ENCODE data around the gene KMT2E. TPM values are rescaled to one million over a fixed set of nuclear protein-coding genes. Genes with fewer than 3 reads are reported as not detected.

KMT2E gene
- total RNA-seq, 4 donors from 2014 or later, result 93.9 to 208 (median 118) TPM

- TF ChIP-seq CTCF (IDR thresholded peaks at IDR 0.05), result no peak
- TF ChIP-seq POLR2AphosphoS5 (IDR thresholded peaks at IDR 0.05), result no peak
- no peak for TF ChIP-seq EP300 (IDR thresholded peaks at IDR 0.05)
- no peak for TF ChIP-seq POLR2A (IDR thresholded peaks at IDR 0.05)
- peaks cover 64% of the 10 kb centered on the region for H3K36me3 ChIP-seq
Measured at GRCh38 chr7:105086850-105087249, 72.8 kb downstream of the KMT2E start.

GRCh38 chr7:105087981-105088380, 74.0 kb downstream of the KMT2E start:
- Histone ChIP-seq H3K27ac (no peak overlapping the region), H3K4me1 (no peaks in the 10 kb centered on the region), H3K27me3 (no peaks in the 10 kb centered on the region), H3K4me3 (no peak overlapping the region), H3K9me3 (no peaks in the 10 kb centered on the region), H3K36me3 (peaks cover 64% of the 10 kb centered on the region)
- TF ChIP-seq EP300 (IDR thresholded peaks at IDR 0.05), result no peak
- TF ChIP-seq CTCF (IDR thresholded peaks at IDR 0.05), result no peak
- no peak for TF ChIP-seq POLR2AphosphoS5 (IDR thresholded peaks at IDR 0.05)
- no peak for TF ChIP-seq POLR2A (IDR thresholded peaks at IDR 0.05)
- DNase-seq (ENCODE audit: low spot score in 2 of 2), result no peak
- WGBS, result 91% methylated on average over 6 of the region's 6 CpGs

More at GRCh38 chr7:105086850-105087249, 72.8 kb downstream of the KMT2E start:
- no peaks in the 10 kb centered on the region for H3K27me3 ChIP-seq
- 98% methylated on average over 3 of the region's 3 CpGs for WGBS
- no peaks in the 10 kb centered on the region for H3K9me3 ChIP-seq
- DNase-seq (ENCODE audit: low spot score in 2 of 2), result no peak
- no peak overlapping the region for H3K4me3 ChIP-seq
- H3K4me1 ChIP-seq, result no peaks in the 10 kb centered on the region
- no peak overlapping the region for H3K27ac ChIP-seq

- no peak for DNase-seq (ENCODE audit: low spot score in 2 of 2)
- H3K4me1 ChIP-seq, result no peaks in the 10 kb centered on the region
- H3K9me3 ChIP-seq, result no peaks in the 10 kb centered on the region
- WGBS, result 98% methylated on average over 2 of the region's 2 CpGs
- TF ChIP-seq POLR2A (IDR thresholded peaks at IDR 0.05), result no peak
- no peak for TF ChIP-seq EP300 (IDR thresholded peaks at IDR 0.05)
- no peak for TF ChIP-seq POLR2AphosphoS5 (IDR thresholded peaks at IDR 0.05)
- no peak for TF ChIP-seq CTCF (IDR thresholded peaks at IDR 0.05)
- H3K4me3 ChIP-seq, result no peak overlapping the region
- peaks cover 63% of the 10 kb centered on the region for H3K36me3 ChIP-seq
- no peaks in the 10 kb centered on the region for H3K27me3 ChIP-seq
- no peak overlapping the region for H3K27ac ChIP-seq
Measured at GRCh38 chr7:105088456-105088855, 74.5 kb downstream of the KMT2E start.

- peaks cover 3% of the 10 kb centered on the region for H3K4me1 ChIP-seq
- no peaks in the 10 kb centered on the region for H3K27me3 ChIP-seq
- H3K36me3 ChIP-seq, result peaks cover 44% of the 10 kb centered on the region
- no peak overlapping the region for H3K27ac ChIP-seq
- H3K9me3 ChIP-seq, result no peaks in the 10 kb centered on the region
- DNase-seq (ENCODE audit: low spot score in 2 of 2), result no peak
- TF ChIP-seq POLR2AphosphoS5 (IDR thresholded peaks at IDR 0.05) (no peak), POLR2A (IDR thresholded peaks at IDR 0.05) (no peak), CTCF (IDR thresholded peaks at IDR 0.05) (no peak), EP300 (IDR thresholded peaks at IDR 0.05) (no peak)
- H3K4me3 ChIP-seq, result no peak overlapping the region
Measured at GRCh38 chr7:105094966-105095365, 81.0 kb downstream of the KMT2E start.

- peaks cover 38% of the 10 kb centered on the region for H3K36me3 ChIP-seq
- 86% methylated on average over 3 of the region's 3 CpGs for WGBS
- TF ChIP-seq CTCF (IDR thresholded peaks at IDR 0.05) (no peak), EP300 (IDR thresholded peaks at IDR 0.05) (no peak), POLR2AphosphoS5 (IDR thresholded peaks at IDR 0.05) (no peak), POLR2A (IDR thresholded peaks at IDR 0.05) (no peak)
- DNase-seq (ENCODE audit: low spot score in 2 of 2), result no peak
- H3K9me3 ChIP-seq, result no peaks in the 10 kb centered on the region
- no peaks in the 10 kb centered on the region for H3K27me3 ChIP-seq
- H3K4me1 ChIP-seq, result peaks cover 3% of the 10 kb centered on the region
- H3K27ac ChIP-seq, result no peak overlapping the region
- no peak overlapping the region for H3K4me3 ChIP-seq
Measured at GRCh38 chr7:105096306-105096705, 82.3 kb downstream of the KMT2E start.
